GM21717 (cell line): Measurements from ENCODE around the gene SMIM33.
"Not testable (repeated sequence)": the region's sequence is repeated elsewhere in the genome, so short reads cannot be mapped to it uniquely, and the experiment has no call there.

ENCODE experiments used
- ATAC-seq: cut with Tn5 transposase; IDR thresholded peaks from one replicate; pipeline ENCODE4 v1.9.1; 2021; ENCODE audit warnings: mild to moderate bottlenecking, moderate library complexity; ENCODE audit not compliant: unreplicated experiment

The SMIM33 gene

GRCh38 chr5:139481580-139482049 is 10.8 kb downstream of the SMIM33 start:
- no peak for ATAC-seq

- ATAC-seq = no peak
Measured at GRCh38 chr5:139482050-139482889, 11.5 kb downstream of the SMIM33 start, which contains the start of gene STING1. Gene STING1, minus strand, starts transcription at chr5:139482758. Its CDS starts 1,054 bp downstream, at chr5:139481704.

- not testable (repeated sequence) for ATAC-seq
Measured at GRCh38 chr5:139482890-139483208, 12.0 kb downstream of the SMIM33 start.

- ATAC-seq = no peak
Measured at GRCh38 chr5:139486201-139486600, 15.4 kb downstream of the SMIM33 start.

- no peak for ATAC-seq
Measured at GRCh38 chr5:139488260-139488659, 17.5 kb downstream of the SMIM33 start.

GRCh38 chr5:139492700-139493192 is 21.9 kb downstream of the SMIM33 start:
- no peak for ATAC-seq

GRCh38 chr5:139494256-139494655 is 23.5 kb downstream of the SMIM33 start:
- no peak for ATAC-seq

- no peak for ATAC-seq
Measured at GRCh38 chr5:139494832-139495231, 24.0 kb downstream of the SMIM33 start.

- ATAC-seq = no peak
Measured at GRCh38 chr5:139495638-139496435, 25.0 kb downstream of the SMIM33 start.

- no peak for ATAC-seq
Measured at GRCh38 chr5:139501381-139501780, 30.6 kb downstream of the SMIM33 start.

- ATAC-seq = not testable (repeated sequence)
Measured at GRCh38 chr5:139503036-139503817, 32.4 kb downstream of the SMIM33 start.

- not testable (repeated sequence) for ATAC-seq
Measured at GRCh38 chr5:139503879-139504278, 33.1 kb downstream of the SMIM33 start.

- ATAC-seq = not testable (repeated sequence)
Measured at GRCh38 chr5:139504722-139505121, 33.9 kb downstream of the SMIM33 start.

- no peak for ATAC-seq
Measured at GRCh38 chr5:139512786-139513390, 42.1 kb downstream of the SMIM33 start.

- peak; percentile 69 for ATAC-seq
Measured at GRCh38 chr5:139513434-139513833, 42.6 kb downstream of the SMIM33 start.

- peak; percentile 4 for ATAC-seq
Measured at GRCh38 chr5:139513852-139514485, 43.2 kb downstream of the SMIM33 start.

GRCh38 chr5:139514486-139514856 is 43.7 kb downstream of the SMIM33 start:
- ATAC-seq = no peak

GRCh38 chr5:139517683-139518564 is 47.1 kb downstream of the SMIM33 start:
- peak; percentile 84 for ATAC-seq
